ENCODE measurements around the gene FOXO1.
A peak's percentile ranks its signal among the peaks of the same experiment; 100 is the strongest.

The FOXO1 gene

GRCh38 chr13:40539576-40540327 is 126.7 kb downstream of the FOXO1 start:
- no peak for DNase-seq

GRCh38 chr13:40537146-40537895 is 129.1 kb downstream of the FOXO1 start:
- no peak for DNase-seq

DNA sequence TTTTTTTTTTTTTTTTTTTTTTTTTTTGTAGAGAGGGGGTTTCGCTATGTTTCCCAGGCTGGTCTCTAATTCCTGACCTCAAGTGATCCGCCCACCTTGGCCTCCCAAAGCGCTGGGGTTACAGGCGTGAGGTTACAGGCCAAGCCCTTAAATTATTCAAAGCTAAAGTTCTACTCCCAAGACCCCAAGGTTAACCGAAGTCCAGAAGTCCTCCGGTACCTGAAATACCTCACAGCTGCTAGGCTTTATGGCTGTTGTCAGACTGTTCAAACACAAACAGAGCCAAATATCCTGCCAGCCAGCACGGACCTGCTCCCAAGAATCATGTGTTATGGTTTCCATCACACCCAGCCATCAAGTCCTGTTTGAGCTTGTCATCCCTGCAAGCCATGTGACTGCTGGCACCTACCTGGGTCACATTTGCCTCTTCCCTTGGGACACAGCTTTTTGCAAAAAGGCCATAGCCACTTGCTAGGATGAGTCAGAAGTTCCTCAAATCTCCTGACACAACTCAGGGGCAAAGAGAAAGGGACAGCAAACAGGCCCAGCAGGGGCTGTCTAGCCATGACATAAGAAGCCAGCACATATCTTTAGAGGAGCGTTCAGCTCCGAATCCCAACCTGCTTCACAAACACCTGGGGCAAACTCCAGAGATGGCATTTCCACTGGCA is 129.9 kb downstream of the FOXO1 start:
- DNase-seq: no peak

DNA sequence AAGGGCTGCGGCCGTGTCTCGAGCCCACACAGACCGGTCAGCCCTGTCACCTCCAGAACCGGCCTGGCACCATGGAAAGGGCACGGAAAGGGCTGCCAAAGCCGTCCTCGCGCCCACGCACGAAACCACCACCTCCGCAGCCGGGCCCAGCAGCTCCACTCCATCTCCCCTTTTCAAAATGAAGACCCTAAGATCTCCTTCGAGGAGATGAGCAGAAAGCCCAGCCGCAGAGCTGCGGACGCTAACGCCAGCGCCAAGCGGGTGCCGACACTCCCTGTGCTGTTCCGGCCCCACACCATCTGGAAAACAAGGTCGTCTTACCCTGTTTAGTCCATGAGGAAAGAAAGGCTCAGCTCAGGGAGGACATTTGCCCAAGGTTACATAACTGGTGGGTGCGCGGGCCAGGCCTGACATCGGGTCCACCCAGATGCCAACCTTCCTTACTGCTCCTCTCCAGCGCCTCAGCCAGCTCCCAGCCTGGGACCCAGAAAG is 131.1 kb downstream of the FOXO1 start:
- DNase-seq: no peak

DNA sequence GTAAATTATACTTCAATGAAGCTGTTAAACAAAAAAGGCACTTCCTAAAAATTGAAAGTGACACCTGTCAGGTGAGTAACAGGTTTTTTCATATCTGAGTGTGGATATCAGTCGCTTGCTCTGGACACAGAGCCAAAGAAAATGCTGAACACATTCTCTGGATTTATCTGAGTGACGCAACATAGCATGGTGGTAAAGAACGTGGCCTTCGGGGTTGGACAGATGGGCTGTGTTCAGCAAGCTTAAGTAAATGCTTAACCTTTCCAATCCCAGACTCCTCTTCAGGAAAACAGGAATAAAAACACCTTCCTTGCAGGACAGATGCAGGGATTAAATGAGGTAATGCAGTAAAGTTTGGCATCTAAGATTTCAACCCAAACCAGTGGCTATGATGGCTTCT is 132.0 kb downstream of the FOXO1 start:
- DNase-seq: peak; percentile 10 to 62

DNA sequence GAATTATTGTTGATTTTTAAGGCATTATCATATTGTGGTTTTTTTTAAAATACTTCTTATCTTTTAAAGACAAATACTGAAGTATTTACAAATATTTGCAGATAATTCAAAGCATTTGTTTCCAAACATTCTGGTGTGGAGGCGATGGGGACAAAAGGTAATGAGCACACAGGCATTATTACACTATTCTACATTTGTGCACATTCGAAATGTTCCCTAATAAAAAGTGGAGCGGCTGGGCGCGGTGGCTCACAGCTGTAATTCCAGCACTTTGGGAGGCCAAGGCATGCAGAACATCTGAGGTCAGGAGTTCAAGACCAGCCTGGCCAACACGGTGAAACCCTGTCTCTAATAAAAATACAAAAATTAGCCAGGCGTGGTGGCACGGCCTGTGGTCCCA is 133.4 kb downstream of the FOXO1 start:
- DNase-seq: no peak

GRCh38 chr13:40530961-40531360 is 135.5 kb downstream of the FOXO1 start:
- no peak for DNase-seq

GRCh38 chr13:40528881-40529280 is 137.6 kb downstream of the FOXO1 start:
- no peak for DNase-seq

DNA sequence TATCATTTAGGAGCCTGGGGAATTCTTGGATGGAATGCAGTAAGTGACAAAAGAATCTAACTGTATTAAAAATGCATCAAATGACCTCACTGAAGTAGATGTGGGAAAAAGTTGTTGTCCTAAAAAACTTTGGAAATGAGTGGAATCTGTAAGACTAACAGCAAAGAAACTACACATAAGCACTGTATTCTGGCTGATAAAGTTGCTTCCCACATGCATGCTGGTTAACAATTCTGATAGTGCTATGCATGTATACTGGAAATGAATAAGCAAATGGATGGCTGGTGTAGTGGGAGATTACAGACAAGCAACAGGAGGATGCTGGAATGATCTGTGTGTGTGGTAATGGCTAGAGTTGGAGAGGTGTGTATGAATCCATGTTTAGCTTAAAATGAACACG is 138.5 kb downstream of the FOXO1 start:
- DNase-seq: no peak

GRCh38 chr13:40522282-40522681 is 144.2 kb downstream of the FOXO1 start:
- DNase-seq: no peak

DNA sequence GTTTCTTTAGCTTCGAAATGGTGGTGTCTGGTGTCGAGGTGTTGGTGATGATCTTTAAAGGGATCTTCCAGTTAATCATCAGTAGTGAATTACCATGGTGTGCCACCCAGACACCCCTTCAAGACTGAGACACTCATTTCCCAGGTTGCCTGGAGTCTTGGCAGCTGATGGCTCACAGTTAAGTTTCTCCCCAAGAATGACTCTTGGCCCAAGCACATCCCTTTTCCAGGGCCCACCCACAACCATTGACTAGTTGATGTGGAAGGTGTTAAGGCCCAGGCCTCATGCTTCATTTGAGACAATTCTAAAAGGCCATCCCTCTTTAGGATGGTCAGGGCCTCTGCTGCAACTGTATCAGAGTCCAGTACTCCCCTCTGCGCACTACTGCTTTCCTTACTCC is 145.5 kb downstream of the FOXO1 start:
- no peak for DNase-seq

GRCh38 chr13:40519637-40520036 is 146.8 kb downstream of the FOXO1 start:
- DNase-seq: no peak

DNA sequence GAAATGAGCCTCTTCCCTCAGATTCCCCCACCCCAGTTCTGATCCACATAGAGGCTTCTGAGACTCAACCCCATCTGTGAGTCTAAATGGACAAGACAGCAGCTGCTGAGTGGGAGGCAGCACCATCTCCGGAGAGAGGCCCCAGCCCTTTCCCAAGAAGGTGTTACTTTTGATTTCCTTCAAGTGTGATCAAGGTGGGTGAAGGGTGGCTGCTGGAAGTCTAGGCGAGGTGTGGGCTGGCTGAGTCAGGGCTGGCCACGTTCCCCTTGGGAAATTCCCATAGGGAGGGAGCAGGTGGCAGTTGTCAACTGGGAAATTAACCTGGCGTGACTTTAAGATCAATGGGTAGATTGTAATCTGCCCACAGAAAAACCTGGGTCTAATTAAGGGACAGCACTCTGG is 148.0 kb downstream of the FOXO1 start:
- no peak for DNase-seq

- DNase-seq: no peak
These were observed 148.7 kb downstream of the FOXO1 start for GRCh38 chr13:40517486-40518480.

GRCh38 chr13:40515702-40516101 is 150.7 kb downstream of the FOXO1 start:
- DNase-seq: no peak

GRCh38 chr13:40514802-40515201 is 151.6 kb downstream of the FOXO1 start:
- DNase-seq: no peak

- DNase-seq: no peak
These were observed 156.6 kb downstream of the FOXO1 start for GRCh38 chr13:40509876-40510275.

- DNase-seq: peak in 1 of 2 experiments; percentile 5
These were observed 157.6 kb downstream of the FOXO1 start for GRCh38 chr13:40508767-40509342.

GRCh38 chr13:40508127-40508526 is 158.3 kb downstream of the FOXO1 start:
- no peak for DNase-seq

GRCh38 chr13:40506592-40507446 is 159.6 kb downstream of the FOXO1 start:
- DNase-seq: no peak

All from NCI-H524 (cell line).